ENCODE data around the gene CABP2. TPM values are rescaled to one million over a fixed set of nuclear protein-coding genes. Genes with fewer than 3 reads are reported as not detected.
"Not testable (repeated sequence)": the region's sequence is repeated elsewhere in the genome, so short reads cannot be mapped to it uniquely, and the experiment has no call there.

Gene CABP2
- total RNA-seq, 8 experiments from 2014 or later = 0.71 TPM; not detected in 7

GRCh38 chr11:67548555-67549110, 25.4 kb upstream of the CABP2 start:
- no peak for ATAC-seq (replicated peaks in 6 of 8)
- Histone ChIP-seq H3K4me1 (replicated peaks in 1 of 2) (no peaks in the 10 kb centered on the region), H3K4me3 (no peak overlapping the region), H3K27ac (no peak overlapping the region)
- WGBS, 10 experiments = 40 to 100% (median 82%) methylated on average over 1 to 9 of the region's 9 CpGs
- in situ Hi-C loops (cut with MboI; ENCODE audit: low pct_unique_long_range_greater_than_20kb in 2 of 9, low sequenced_read_pairs in 9 of 9, unreplicated experiment in 9 of 9) = no loop called here

GRCh38 chr11:67548112-67548511, 24.9 kb upstream of the CABP2 start:
- WGBS, 10 experiments = 0 to 100% (median 80%) methylated on average over 1 to 3 of the region's 4 CpGs; no CpG with 5 or more reads in 1 of the 10 experiments
- H3K27ac ChIP-seq; H3K4me3 ChIP-seq; H3K4me1 ChIP-seq (replicated peaks in 1 of 2); ATAC-seq (replicated peaks in 6 of 8); in situ Hi-C loops (cut with MboI; ENCODE audit: low pct_unique_long_range_greater_than_20kb in 2 of 9, low sequenced_read_pairs in 9 of 9, unreplicated experiment in 9 of 9): not testable (repeated sequence)

GRCh38 chr11:67545280-67545679, 22.0 kb upstream of the CABP2 start:
- peak in 2 of 8 experiments; percentile 52 to 85 for ATAC-seq (replicated peaks in 6 of 8)
- in situ Hi-C loops (cut with MboI; ENCODE audit: low pct_unique_long_range_greater_than_20kb in 2 of 9, low sequenced_read_pairs in 9 of 9, unreplicated experiment in 9 of 9) = no loop called here
- no peaks in the 10 kb centered on the region for H3K4me1 ChIP-seq (replicated peaks in 1 of 2)
- H3K4me3 ChIP-seq = no peak overlapping the region
- WGBS, 10 experiments = 33 to 69% (median 66%) methylated on average over 3 to 4 of the region's 8 CpGs; no CpG with 5 or more reads in 7 of the 10 experiments
- no peak overlapping the region for H3K27ac ChIP-seq

GRCh38 chr11:67544616-67545242, 21.5 kb upstream of the CABP2 start:
- H3K27ac ChIP-seq = no peak overlapping the region
- peak in 2 of 8 experiments; percentile 47 to 87 for ATAC-seq (replicated peaks in 6 of 8)
- in situ Hi-C loops (cut with MboI; ENCODE audit: low pct_unique_long_range_greater_than_20kb in 2 of 9, low sequenced_read_pairs in 9 of 9, unreplicated experiment in 9 of 9) = no loop called here

GRCh38 chr11:67543585-67543984, 20.3 kb upstream of the CABP2 start:
- WGBS, 10 experiments = 60 to 83% (median 80%) methylated on average over 1 of the region's 2 CpGs; no CpG with 5 or more reads in 7 of the 10 experiments
- no peak overlapping the region for H3K27ac ChIP-seq
- ATAC-seq (replicated peaks in 6 of 8) = no peak
- no peak overlapping the region for H3K4me3 ChIP-seq
- in situ Hi-C loops (cut with MboI; ENCODE audit: low pct_unique_long_range_greater_than_20kb in 2 of 9, low sequenced_read_pairs in 9 of 9, unreplicated experiment in 9 of 9) = no loop called here
- H3K4me1 ChIP-seq (replicated peaks in 1 of 2) = no peaks in the 10 kb centered on the region

More at GRCh38 chr11:67544616-67545242, 21.5 kb upstream of the CABP2 start:
- no peak overlapping the region for H3K4me3 ChIP-seq
- WGBS, 10 experiments = 58 to 93% (median 76%) methylated on average over 1 to 7 of the region's 10 CpGs; no CpG with 5 or more reads in 2 of the 10 experiments
- no peaks in the 10 kb centered on the region for H3K4me1 ChIP-seq (replicated peaks in 1 of 2)

GRCh38 chr11:67542971-67543370, 19.7 kb upstream of the CABP2 start:
- H3K4me3 ChIP-seq = no peak overlapping the region
- 19 to 90% (median 72%) methylated on average over 1 to 5 of the region's 7 CpGs; no CpG with 5 or more reads in 3 of the 10 experiments for WGBS, 10 experiments
- no peak for ATAC-seq (replicated peaks in 6 of 8)
- no peak overlapping the region for H3K27ac ChIP-seq
- in situ Hi-C loops (cut with MboI; ENCODE audit: low pct_unique_long_range_greater_than_20kb in 2 of 9, low sequenced_read_pairs in 9 of 9, unreplicated experiment in 9 of 9) = no loop called here
- no peaks in the 10 kb centered on the region for H3K4me1 ChIP-seq (replicated peaks in 1 of 2)

GRCh38 chr11:67542169-67542568, 18.9 kb upstream of the CABP2 start:
- no peak overlapping the region for H3K4me3 ChIP-seq
- H3K27ac ChIP-seq = no peak overlapping the region
- no peaks in the 10 kb centered on the region for H3K4me1 ChIP-seq (replicated peaks in 1 of 2)
- 0 to 80% (median 60%) methylated on average over 1 to 2 of the region's 3 CpGs; no CpG with 5 or more reads in 3 of the 10 experiments for WGBS, 10 experiments
- no peak for ATAC-seq (replicated peaks in 6 of 8)
- in situ Hi-C loops (cut with MboI; ENCODE audit: low pct_unique_long_range_greater_than_20kb in 2 of 9, low sequenced_read_pairs in 9 of 9, unreplicated experiment in 9 of 9) = no loop called here

- ATAC-seq (replicated peaks in 6 of 8) = no peak
- no peak overlapping the region for H3K4me3 ChIP-seq
- WGBS, 10 experiments = 33 to 91% (median 60%) methylated on average over 1 to 4 of the region's 6 CpGs; no CpG with 5 or more reads in 7 of the 10 experiments
- H3K27ac ChIP-seq = no peak overlapping the region
- no peaks in the 10 kb centered on the region for H3K4me1 ChIP-seq (replicated peaks in 1 of 2)
- in situ Hi-C loops (cut with MboI; ENCODE audit: low pct_unique_long_range_greater_than_20kb in 2 of 9, low sequenced_read_pairs in 9 of 9, unreplicated experiment in 9 of 9) = no loop called here
Measured at GRCh38 chr11:67541198-67541597, 18.0 kb upstream of the CABP2 start.

- no peak overlapping the region for H3K4me3 ChIP-seq
- peak in 3 of 8 experiments; percentile 75 to 94 (median 81) for ATAC-seq (replicated peaks in 6 of 8)
- in situ Hi-C loops (cut with MboI; ENCODE audit: low pct_unique_long_range_greater_than_20kb in 2 of 9, low sequenced_read_pairs in 9 of 9, unreplicated experiment in 9 of 9) = no loop called here
- 37 to 100% (median 83%) methylated on average over 1 to 4 of the region's 4 CpGs; no CpG with 5 or more reads in 5 of the 10 experiments for WGBS, 10 experiments
- no peak overlapping the region for H3K27ac ChIP-seq
- no peaks in the 10 kb centered on the region for H3K4me1 ChIP-seq (replicated peaks in 1 of 2)
Measured at GRCh38 chr11:67539550-67539949, 16.3 kb upstream of the CABP2 start.

GRCh38 chr11:67538823-67539505, 15.7 kb upstream of the CABP2 start:
- no peak overlapping the region for H3K27ac ChIP-seq
- no peaks in the 10 kb centered on the region for H3K4me1 ChIP-seq (replicated peaks in 1 of 2)
- 52 to 87% (median 80%) methylated on average over 1 to 6 of the region's 10 CpGs; no CpG with 5 or more reads in 4 of the 10 experiments for WGBS, 10 experiments
- ATAC-seq (replicated peaks in 6 of 8) = no peak
- in situ Hi-C loops (cut with MboI; ENCODE audit: low pct_unique_long_range_greater_than_20kb in 2 of 9, low sequenced_read_pairs in 9 of 9, unreplicated experiment in 9 of 9) = no loop called here
- H3K4me3 ChIP-seq = no peak overlapping the region

- in situ Hi-C loops (cut with MboI; ENCODE audit: low pct_unique_long_range_greater_than_20kb in 2 of 9, low sequenced_read_pairs in 9 of 9, unreplicated experiment in 9 of 9) = no loop called here
Measured at GRCh38 chr11:67538306-67538705, 15.1 kb upstream of the CABP2 start.

GRCh38 chr11:67535561-67535960, 12.3 kb upstream of the CABP2 start:
- no peaks in the 10 kb centered on the region for H3K4me1 ChIP-seq (replicated peaks in 1 of 2)
- WGBS, 10 experiments = 13 to 62% (median 29%) methylated on average over 1 of the region's 1 CpG; no CpG with 5 or more reads in 5 of the 10 experiments
- no peak overlapping the region for H3K4me3 ChIP-seq
- in situ Hi-C loops (cut with MboI; ENCODE audit: low pct_unique_long_range_greater_than_20kb in 2 of 9, low sequenced_read_pairs in 9 of 9, unreplicated experiment in 9 of 9) = no loop called here
- ATAC-seq (replicated peaks in 6 of 8) = no peak
- H3K27ac ChIP-seq = no peak overlapping the region

More at GRCh38 chr11:67538306-67538705, 15.1 kb upstream of the CABP2 start:
- Histone ChIP-seq H3K4me1 (replicated peaks in 1 of 2) (no peaks in the 10 kb centered on the region), H3K27ac (no peak overlapping the region), H3K4me3 (no peak overlapping the region)
- WGBS, 10 experiments = 36 to 90% (median 68%) methylated on average over 1 to 6 of the region's 6 CpGs; no CpG with 5 or more reads in 1 of the 10 experiments
- no peak for ATAC-seq (replicated peaks in 6 of 8)

GRCh38 chr11:67534070-67534679, 10.9 kb upstream of the CABP2 start:
- ATAC-seq (replicated peaks in 6 of 8) = no peak
- in situ Hi-C loops (cut with MboI; ENCODE audit: low pct_unique_long_range_greater_than_20kb in 2 of 9, low sequenced_read_pairs in 9 of 9, unreplicated experiment in 9 of 9) = no loop called here
- H3K27ac ChIP-seq = no peak overlapping the region
- 0 to 20% (median 11%) methylated on average over 3 to 4 of the region's 4 CpGs for WGBS, 10 experiments
- no peak overlapping the region for H3K4me3 ChIP-seq
- H3K4me1 ChIP-seq (replicated peaks in 1 of 2) = no peaks in the 10 kb centered on the region
